Common myeloid progenitor, CD34-positive (primary cell): ENCODE measurements around the gene GUCY2C.

ENCODE experiments used
- CTCF ChIA-PET: fragments of 350-600 bp; sonication (Branson Sonifier 250); formaldehyde crosslinking; loops from one replicate; lab custom pipeline; 2021; ENCODE audit warnings: antibody characterized with exemption; lab: Charles Lee
- POLR2A ChIA-PET: fragments of 350-600 bp; sonication (Branson Sonifier 250); formaldehyde crosslinking; loops from one replicate; lab custom pipeline; 2021; ENCODE audit warnings: antibody characterized with exemption; lab: Charles Lee
- DNase-seq, 3 donors: peaks; one replicate each; pipeline versions ENCODE4 v3.0.0 to v3.0.0-alpha.2; 2013
- H3K27ac ChIP-seq, 2 experiments: 1 replicate in 1 of 2; 2 replicates in 1 of 2; pipeline ENCODE4 v1.7.0; 2013; ENCODE audit warnings: inconsistent platforms in 2 of 2, low read length in 2 of 2, mild to moderate bottlenecking in 2 of 2, low read depth in 1 of 2, moderate library complexity in 1 of 2; ENCODE audit not compliant: severe bottlenecking in 2 of 2, insufficient read depth in 1 of 2, poor library complexity in 1 of 2
- H3K27me3 ChIP-seq, 5 experiments: replicated peaks in 2 of 5; 1 replicate in 3 of 5; 2 replicates in 2 of 5; pipeline versions ENCODE4 v1.6.1 to v1.7.0; 2013; ENCODE audit warnings: low read length in 4 of 5, mild to moderate bottlenecking in 2 of 5, moderate library complexity in 2 of 5, inconsistent platforms in 1 of 5; ENCODE audit not compliant: insufficient read depth in 5 of 5, control insufficient read depth in 4 of 5
- H3K36me3 ChIP-seq, 4 experiments: 1 replicate in 2 of 4; 2 replicates in 2 of 4; pipeline versions ENCODE4 v1.6.1 to v1.7.0; 2013; ENCODE audit warnings: low read length in 3 of 4, control low read depth in 1 of 4, mild to moderate bottlenecking in 1 of 4; ENCODE audit not compliant: control insufficient read depth in 4 of 4, insufficient read depth in 4 of 4
- H3K4me1 ChIP-seq, 4 experiments: 1 replicate in 3 of 4; 2 replicates in 1 of 4; pipeline versions ENCODE4 v1.6.1 to v1.7.1; 2013; ENCODE audit warnings: low read length in 3 of 4, mild to moderate bottlenecking in 3 of 4, control low read depth in 1 of 4, inconsistent platforms in 1 of 4, moderate library complexity in 1 of 4; ENCODE audit not compliant: control insufficient read depth in 4 of 4, insufficient read depth in 4 of 4; ENCODE audit errors: control extremely low read depth in 1 of 4
- H3K4me3 ChIP-seq, 7 experiments: 1 replicate in 4 of 7; 2 replicates in 3 of 7; pipeline versions ENCODE4 v1.5.1 to v1.7.0; 2013; ENCODE audit warnings: mild to moderate bottlenecking in 7 of 7, low read length in 6 of 7, moderate library complexity in 6 of 7, inconsistent platforms in 2 of 7, low read depth in 2 of 7, control low read depth in 1 of 7; ENCODE audit not compliant: insufficient read depth in 4 of 7, control insufficient read depth in 1 of 7; ENCODE audit errors: extremely low read depth in 1 of 7
- H3K9me3 ChIP-seq, 5 experiments: 1 replicate in 4 of 5; 2 replicates in 1 of 5; pipeline versions ENCODE4 v1.6.1 to v1.7.1; 2013; ENCODE audit warnings: low read length in 4 of 5, mild to moderate bottlenecking in 2 of 5, inconsistent platforms in 1 of 5, low read depth in 1 of 5, moderate library complexity in 1 of 5; ENCODE audit not compliant: control insufficient read depth in 4 of 5, insufficient read depth in 2 of 5; ENCODE audit errors: control extremely low read depth in 1 of 5
- WGBS: methylation state at CpG from one replicate; pipeline ENCODE4 v1.1.5; 2013; ENCODE audit not compliant: insufficient coverage; 5-methylcytosine and 5-hydroxymethylcytosine counted together

Gene GUCY2C

GRCh38 chr12:14699923-14700322 is 3.5 kb upstream of the GUCY2C start:
- DNase-seq, result no peak
- Histone ChIP-seq H3K27ac (no peak overlapping the region), H3K36me3 (no peaks in the 10 kb centered on the region), H3K9me3 (no peaks in the 10 kb centered on the region), H3K4me3 (no peak overlapping the region), H3K27me3 (no peaks in the 10 kb centered on the region), H3K4me1 (no peaks in the 10 kb centered on the region)
- ChIA-PET POLR2A (no interaction called here), CTCF (no interaction called here)
- 100% methylated on average over 1 of the region's 2 CpGs for WGBS

- Histone ChIP-seq H3K9me3 (no peaks in the 10 kb centered on the region), H3K36me3 (no peaks in the 10 kb centered on the region), H3K4me1 (no peaks in the 10 kb centered on the region), H3K27me3 (no peaks in the 10 kb centered on the region), H3K4me3 (no peak overlapping the region), H3K27ac (no peak overlapping the region)
- POLR2A ChIA-PET, result no interaction called here
- DNase-seq, result no peak
- CTCF ChIA-PET, result no interaction called here
Observed at GRCh38 chr12:14698555-14698954, 2.2 kb upstream of the GUCY2C start.

DNA sequence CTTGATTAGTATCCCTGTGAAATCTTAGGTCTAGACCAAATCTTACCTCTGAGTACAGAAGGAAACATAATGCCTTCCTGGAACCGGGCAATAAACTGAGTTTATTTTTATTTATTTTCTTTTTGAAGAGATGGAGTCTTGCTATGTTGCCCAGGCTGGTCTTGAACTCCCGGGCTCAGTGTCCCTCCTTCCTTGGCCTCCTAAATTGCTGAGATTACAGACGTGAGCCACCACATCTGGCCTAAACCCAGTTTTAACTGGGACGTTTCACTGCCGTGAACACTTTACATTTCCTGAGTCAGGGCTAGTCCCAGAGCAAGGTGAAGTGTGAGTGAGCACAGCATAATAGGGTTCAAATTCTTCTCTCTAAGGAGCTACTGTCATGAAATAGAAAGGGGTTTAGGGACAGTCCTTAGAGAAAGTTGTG is 671 bp downstream of the GUCY2C start:
- H3K27ac ChIP-seq, result no peak overlapping the region
- H3K4me1 ChIP-seq, result peaks cover 0 to 8% (median 3%) of the 10 kb centered on the region in 4 experiments
- H3K27me3 ChIP-seq, result no peaks in the 10 kb centered on the region
- ChIA-PET CTCF (no interaction called here), POLR2A (no interaction called here)
- no peak overlapping the region for H3K4me3 ChIP-seq
- DNase-seq, result no peak
- H3K36me3 ChIP-seq, result no peaks in the 10 kb centered on the region
- WGBS, result 97% methylated on average over 4 of the region's 5 CpGs
- no peaks in the 10 kb centered on the region for H3K9me3 ChIP-seq

DNA sequence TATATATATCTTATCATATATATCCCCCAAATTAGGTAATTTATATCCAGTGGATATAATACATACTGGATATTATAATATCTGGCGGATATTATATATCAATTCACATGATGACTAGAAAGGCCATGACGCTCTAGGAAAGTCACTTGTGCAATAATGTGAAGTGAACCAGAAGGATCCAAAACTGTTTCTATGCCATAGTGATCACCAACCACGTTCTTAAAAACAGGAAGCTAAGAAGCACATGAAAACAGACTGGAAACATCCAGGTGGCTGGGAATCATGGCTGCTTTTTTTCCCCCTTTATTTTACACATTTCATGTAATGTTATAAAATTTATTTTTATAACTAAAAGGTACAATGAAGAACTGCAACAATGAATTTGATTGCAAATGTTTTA is 1.4 kb downstream of the GUCY2C start:
- ChIA-PET POLR2A (no interaction called here), CTCF (no interaction called here)
- H3K27ac ChIP-seq, result no peak overlapping the region
- peak in 2 of 3 donors; percentile 14 to 21 for DNase-seq
- no peaks in the 10 kb centered on the region for H3K27me3 ChIP-seq
- no peaks in the 10 kb centered on the region for H3K9me3 ChIP-seq
- no CpG with 5 or more reads among the region's 3 CpGs for WGBS
- H3K36me3 ChIP-seq, result no peaks in the 10 kb centered on the region
- H3K4me3 ChIP-seq, result no peak overlapping the region
- peaks cover 0 to 8% (median 3%) of the 10 kb centered on the region in 4 experiments for H3K4me1 ChIP-seq

DNA sequence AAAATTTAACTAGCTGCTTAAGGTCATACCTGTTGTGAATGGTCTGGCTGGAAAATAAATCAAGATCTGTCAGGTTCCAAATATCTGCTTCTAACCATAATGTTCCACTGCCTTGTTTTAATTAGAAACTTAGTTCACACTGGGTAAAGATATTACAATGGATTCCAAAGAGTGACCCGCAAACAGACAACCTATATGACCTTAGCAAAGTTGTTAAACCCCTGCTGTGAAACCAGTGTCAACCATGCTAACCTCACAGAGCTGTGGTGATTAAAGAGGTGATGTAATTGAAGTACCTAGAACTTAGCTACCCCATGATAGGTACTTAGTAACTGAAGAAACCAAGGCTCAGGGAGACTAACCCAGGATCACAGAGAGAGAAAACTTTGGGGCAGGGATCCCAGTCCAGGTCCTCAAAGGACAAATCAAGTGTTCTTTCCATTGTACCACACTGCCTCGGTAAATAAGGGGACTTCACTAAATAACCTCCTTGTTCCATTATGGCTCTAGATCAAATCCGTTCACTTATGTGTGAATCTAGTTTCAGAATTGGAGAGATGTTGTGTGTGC is 2.2 kb downstream of the GUCY2C start:
- POLR2A ChIA-PET, result no interaction called here
- WGBS, result no CpG with 5 or more reads among the region's 3 CpGs
- peaks cover 0 to 8% (median 3%) of the 10 kb centered on the region in 4 experiments for H3K4me1 ChIP-seq

DNA sequence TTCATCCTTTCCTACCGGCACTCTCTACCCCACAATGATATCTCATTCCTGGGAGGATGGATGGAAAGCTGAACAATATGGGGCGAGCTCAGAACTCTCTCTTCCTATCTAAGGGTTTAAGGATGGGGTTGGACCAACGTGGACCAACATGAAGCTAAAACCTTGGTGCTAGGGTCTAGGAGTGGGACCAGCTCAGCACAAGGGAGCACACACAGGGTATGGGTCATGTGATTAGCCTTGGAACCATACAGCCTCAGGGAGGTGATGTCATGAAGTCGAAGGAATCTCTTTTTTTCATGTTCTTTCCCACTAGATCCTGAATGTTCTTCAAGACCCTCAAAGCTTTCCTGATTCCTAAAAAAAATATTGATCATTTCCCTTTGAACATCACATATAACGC is 3.3 kb downstream of the GUCY2C start:
- ChIA-PET CTCF (interaction anchor here (1.0 to 3.5 kb wide), 2 partner anchors 23 to 64 kb away, joined by 3 to 10 read pairs; no protein-coding TSS in a partner anchor), POLR2A (no interaction called here)
- Histone ChIP-seq H3K4me1 (peaks cover 0 to 8% (median 3%) of the 10 kb centered on the region in 4 experiments), H3K4me3 (no peak overlapping the region), H3K36me3 (no peaks in the 10 kb centered on the region), H3K27ac (no peak overlapping the region), H3K9me3 (no peaks in the 10 kb centered on the region), H3K27me3 (no peaks in the 10 kb centered on the region)
- no peak for DNase-seq
- WGBS, result 100% methylated on average over 2 of the region's 5 CpGs

More for the DNA sequence above, 2.2 kb downstream of the GUCY2C start:
- H3K27me3 ChIP-seq, result no peaks in the 10 kb centered on the region
- H3K9me3 ChIP-seq, result no peaks in the 10 kb centered on the region
- no peak overlapping the region for H3K4me3 ChIP-seq
- CTCF ChIA-PET, result interaction anchor here (3.5 kb wide), 1 partner anchor 66 kb away, joined by 10 read pairs; no protein-coding TSS in a partner anchor
- H3K36me3 ChIP-seq, result no peaks in the 10 kb centered on the region
- H3K27ac ChIP-seq, result no peak overlapping the region
- no peak for DNase-seq

DNA sequence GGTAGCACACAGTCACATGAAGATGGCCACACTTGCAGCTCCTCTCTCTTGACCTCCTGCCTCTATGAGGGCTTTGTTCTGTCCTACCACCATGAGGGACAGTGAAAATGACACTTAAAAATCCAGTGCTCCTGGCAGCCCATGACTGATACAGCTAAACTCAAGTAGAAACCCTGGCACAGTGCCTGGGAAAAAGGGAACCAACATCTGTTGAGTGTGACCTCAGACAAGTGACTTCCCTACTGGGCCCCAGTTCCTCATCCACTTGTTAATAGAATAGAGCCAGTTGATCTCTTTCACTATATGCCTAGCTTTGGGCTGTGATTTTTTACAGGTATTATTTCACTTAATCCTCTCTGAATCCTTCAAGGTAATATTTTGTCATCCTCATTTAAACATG is 4.8 kb downstream of the GUCY2C start:
- ChIA-PET POLR2A (interaction anchor here (0.9 kb wide), 1 partner anchor 92 kb away, joined by 3 read pairs; no protein-coding TSS in a partner anchor), CTCF (interaction anchor here (0.8 to 3.5 kb wide), 3 partner anchors 10 to 63 kb away, joined by 3 to 10 read pairs (median 5); no protein-coding TSS in a partner anchor)
- H3K4me3 ChIP-seq, result no peak overlapping the region

More for the DNA sequence above, 4.8 kb downstream of the GUCY2C start:
- Histone ChIP-seq H3K27ac (no peak overlapping the region), H3K9me3 (no peaks in the 10 kb centered on the region), H3K36me3 (no peaks in the 10 kb centered on the region), H3K4me1 (peaks cover 0 to 8% (median 3%) of the 10 kb centered on the region in 4 experiments), H3K27me3 (no peaks in the 10 kb centered on the region)
- peak; percentile 88 to 95 (median 94) for DNase-seq
